ENCODE results near the gene EIF2A. TPM values are rescaled to one million over a fixed set of nuclear protein-coding genes. Genes with fewer than 3 reads are reported as not detected.

Gene EIF2A
- total and polyA plus RNA-seq, 2 experiments from 2014 or later, result 34.5 to 112 TPM

DNA sequence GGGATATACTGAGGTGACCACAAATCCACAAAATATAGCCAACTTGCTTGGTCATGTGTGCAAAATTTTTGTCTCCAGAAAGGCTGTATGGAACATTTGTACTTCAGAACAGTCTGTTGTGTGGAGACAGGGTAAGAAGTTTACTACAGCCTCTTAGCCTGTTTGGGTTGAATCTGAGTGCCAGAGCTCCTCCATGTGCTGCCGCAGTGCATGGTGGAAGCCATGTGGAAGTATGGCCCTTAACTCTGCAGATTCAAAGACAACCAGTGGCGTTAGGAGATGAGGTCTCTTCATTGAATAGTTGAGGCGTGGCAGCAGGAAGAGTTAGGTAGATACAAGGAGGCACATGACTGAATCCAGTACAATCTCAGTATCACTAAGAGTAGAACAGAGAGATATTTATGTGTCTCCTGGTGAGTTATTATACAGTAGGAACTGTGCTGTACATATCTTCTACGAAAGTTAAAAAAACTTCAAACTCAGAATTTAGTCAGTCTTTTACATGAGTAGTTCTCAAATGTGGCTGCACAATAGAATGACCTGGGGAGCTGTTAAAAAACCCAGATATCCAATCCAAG lies 9.4 kb downstream of the EIF2A start:
- no peaks in the 10 kb centered on the region for H3K9me3 ChIP-seq (ENCODE audit: low read depth)
- H3K9me2 ChIP-seq (replicated peaks; ENCODE audit: insufficient read depth), result no peaks in the 10 kb centered on the region
- no peak overlapping the region for H3K27ac ChIP-seq
- H3K36me3 ChIP-seq (replicated peaks; ENCODE audit: insufficient read depth, low read depth), result no peaks in the 10 kb centered on the region
- no peaks in the 10 kb centered on the region for H4K20me1 ChIP-seq (ENCODE audit: insufficient read depth, poor library complexity, severe bottlenecking)
- no peak overlapping the region for H3K4me3 ChIP-seq
- WGBS (ENCODE audit: low lambda C conversion rate, missing lambda C conversion rate), result 97% methylated on average over 4 of the region's 4 CpGs
- no peak overlapping the region for H2AFZ ChIP-seq
- no peaks in the 10 kb centered on the region for H3K27me3 ChIP-seq
- H3K79me2 ChIP-seq, result peaks cover 70% of the 10 kb centered on the region
- no peak for TF ChIP-seq EZH2phosphoT487 (IDR thresholded peaks at IDR 0.05; ENCODE audit: low read depth, severe bottlenecking, unreplicated experiment)
- no peak for TF ChIP-seq EZH2 (IDR thresholded peaks at IDR 0.05; ENCODE audit: borderline replicate concordance)
- H3K4me2 ChIP-seq, result no peak overlapping the region
- DNase-seq (ENCODE audit: low spot score), result no peak
- no peaks in the 10 kb centered on the region for H3K4me1 ChIP-seq (ENCODE audit: insufficient read depth)

DNA sequence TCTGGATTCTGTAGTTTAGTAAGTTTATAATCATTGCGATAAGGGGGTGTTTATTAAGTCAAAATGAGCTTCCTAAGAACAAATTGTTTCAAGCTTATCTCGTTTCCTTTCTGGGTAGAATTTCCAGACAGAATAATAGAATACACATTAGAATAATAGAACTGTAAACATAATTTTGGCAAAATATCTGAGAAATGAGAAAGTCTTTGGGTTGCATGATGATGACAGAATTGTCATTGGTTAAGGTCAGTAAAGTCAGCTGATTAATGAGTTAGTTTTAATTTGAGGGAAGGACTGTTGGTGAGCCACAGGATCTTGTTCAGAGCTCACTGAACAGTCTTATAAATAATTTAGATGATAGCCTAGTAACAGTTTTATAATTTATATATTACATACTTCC lies 10.2 kb downstream of the EIF2A start:
- H3K9me2 ChIP-seq (replicated peaks; ENCODE audit: insufficient read depth), result no peaks in the 10 kb centered on the region
- H3K9me3 ChIP-seq (ENCODE audit: low read depth), result no peaks in the 10 kb centered on the region
- peaks cover 63% of the 10 kb centered on the region for H3K79me2 ChIP-seq
- 94% methylated on average over 2 of the region's 2 CpGs for WGBS (ENCODE audit: low lambda C conversion rate, missing lambda C conversion rate)
- no peaks in the 10 kb centered on the region for H3K4me1 ChIP-seq (ENCODE audit: insufficient read depth)
- no peak overlapping the region for H2AFZ ChIP-seq
- no peaks in the 10 kb centered on the region for H3K36me3 ChIP-seq (replicated peaks; ENCODE audit: insufficient read depth, low read depth)
- TF ChIP-seq, protein P1, sequence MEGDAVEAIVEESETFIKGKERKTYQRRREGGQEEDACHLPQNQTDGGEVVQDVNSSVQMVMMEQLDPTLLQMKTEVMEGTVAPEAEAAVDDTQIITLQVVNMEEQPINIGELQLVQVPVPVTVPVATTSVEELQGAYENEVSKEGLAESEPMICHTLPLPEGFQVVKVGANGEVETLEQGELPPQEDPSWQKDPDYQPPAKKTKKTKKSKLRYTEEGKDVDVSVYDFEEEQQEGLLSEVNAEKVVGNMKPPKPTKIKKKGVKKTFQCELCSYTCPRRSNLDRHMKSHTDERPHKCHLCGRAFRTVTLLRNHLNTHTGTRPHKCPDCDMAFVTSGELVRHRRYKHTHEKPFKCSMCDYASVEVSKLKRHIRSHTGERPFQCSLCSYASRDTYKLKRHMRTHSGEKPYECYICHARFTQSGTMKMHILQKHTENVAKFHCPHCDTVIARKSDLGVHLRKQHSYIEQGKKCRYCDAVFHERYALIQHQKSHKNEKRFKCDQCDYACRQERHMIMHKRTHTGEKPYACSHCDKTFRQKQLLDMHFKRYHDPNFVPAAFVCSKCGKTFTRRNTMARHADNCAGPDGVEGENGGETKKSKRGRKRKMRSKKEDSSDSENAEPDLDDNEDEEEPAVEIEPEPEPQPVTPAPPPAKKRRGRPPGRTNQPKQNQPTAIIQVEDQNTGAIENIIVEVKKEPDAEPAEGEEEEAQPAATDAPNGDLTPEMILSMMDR (IDR thresholded peaks at IDR 0.05; ENCODE audit: poor library complexity), result no peak
- no peak for TF ChIP-seq EZH2 (IDR thresholded peaks at IDR 0.05; ENCODE audit: borderline replicate concordance)
- TF ChIP-seq EZH2phosphoT487 (IDR thresholded peaks at IDR 0.05; ENCODE audit: low read depth, severe bottlenecking, unreplicated experiment), result no peak
- H3K4me3 ChIP-seq, result no peak overlapping the region
- no peak overlapping the region for H3K4me2 ChIP-seq
- no peaks in the 10 kb centered on the region for H4K20me1 ChIP-seq (ENCODE audit: insufficient read depth, poor library complexity, severe bottlenecking)
- no peak for DNase-seq (ENCODE audit: low spot score)
- H3K27me3 ChIP-seq, result no peaks in the 10 kb centered on the region
- no peak overlapping the region for H3K27ac ChIP-seq

DNA sequence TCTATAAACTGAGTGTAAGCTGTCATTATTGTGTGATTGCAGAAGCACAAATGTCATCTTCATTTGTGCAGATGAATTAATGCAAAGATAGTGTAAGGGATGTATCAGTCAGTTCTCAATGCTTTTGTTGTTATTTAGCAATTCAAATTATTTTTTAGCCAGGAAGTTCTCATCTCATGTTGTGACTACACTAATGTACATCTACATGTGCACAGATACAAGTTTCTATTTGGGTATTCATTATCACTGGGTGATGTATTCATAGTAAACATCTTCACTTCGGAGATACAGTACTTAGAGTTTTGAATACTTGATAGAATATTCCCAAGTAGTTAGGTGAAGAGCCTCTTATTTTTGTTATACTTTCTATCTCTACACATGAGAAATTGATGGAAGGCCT lies 11.1 kb downstream of the EIF2A start:
- Histone ChIP-seq H3K9me3 (ENCODE audit: low read depth) (no peaks in the 10 kb centered on the region), H3K4me2 (no peak overlapping the region), H3K27me3 (no peaks in the 10 kb centered on the region), H2AFZ (no peak overlapping the region), H4K20me1 (ENCODE audit: insufficient read depth, poor library complexity, severe bottlenecking) (no peaks in the 10 kb centered on the region), H3K9me2 (replicated peaks; ENCODE audit: insufficient read depth) (no peaks in the 10 kb centered on the region), H3K4me3 (no peak overlapping the region), H3K4me1 (ENCODE audit: insufficient read depth) (no peaks in the 10 kb centered on the region), H3K27ac (no peak overlapping the region), H3K79me2 (peaks cover 55% of the 10 kb centered on the region), H3K36me3 (replicated peaks; ENCODE audit: insufficient read depth, low read depth) (no peaks in the 10 kb centered on the region)
- TF ChIP-seq EZH2phosphoT487 (IDR thresholded peaks at IDR 0.05; ENCODE audit: low read depth, severe bottlenecking, unreplicated experiment), result no peak
- WGBS (ENCODE audit: low lambda C conversion rate, missing lambda C conversion rate), result 100% methylated on average over 1 of the region's 1 CpG
- DNase-seq (ENCODE audit: low spot score), result no peak

DNA sequence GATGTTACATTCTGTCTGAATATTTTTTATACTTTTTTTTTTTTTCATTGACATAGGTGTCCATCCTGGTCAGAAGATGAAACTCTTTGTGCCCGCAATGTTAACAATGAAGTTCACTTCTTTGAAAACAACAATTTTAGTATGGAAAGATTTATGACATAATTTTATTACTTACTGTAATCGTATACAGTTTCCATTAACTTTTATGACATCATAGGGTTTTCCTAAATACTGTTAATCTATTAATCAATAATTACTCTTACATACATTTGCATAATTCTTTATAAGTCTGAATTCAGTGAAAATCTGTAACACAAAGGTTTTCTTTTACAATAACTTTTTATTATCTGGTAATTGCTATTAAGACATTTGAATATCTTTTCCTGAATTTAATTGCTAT lies 17.7 kb downstream of the EIF2A start:
- H3K4me1 ChIP-seq (ENCODE audit: insufficient read depth), result no peaks in the 10 kb centered on the region
- H3K9me3 ChIP-seq (ENCODE audit: low read depth), result no peaks in the 10 kb centered on the region
- peaks cover under 1% of the 10 kb centered on the region for H3K79me2 ChIP-seq
- H3K4me2 ChIP-seq, result no peak overlapping the region
- no peak overlapping the region for H3K27ac ChIP-seq
- no peaks in the 10 kb centered on the region for H3K36me3 ChIP-seq (replicated peaks; ENCODE audit: insufficient read depth, low read depth)
- no peak overlapping the region for H3K4me3 ChIP-seq
- DNase-seq (ENCODE audit: low spot score), result no peak
- no peak overlapping the region for H2AFZ ChIP-seq
- no peaks in the 10 kb centered on the region for H3K27me3 ChIP-seq
- 95% methylated on average over 2 of the region's 2 CpGs for WGBS (ENCODE audit: low lambda C conversion rate, missing lambda C conversion rate)
- H4K20me1 ChIP-seq (ENCODE audit: insufficient read depth, poor library complexity, severe bottlenecking), result no peaks in the 10 kb centered on the region
- TF ChIP-seq EZH2phosphoT487 (IDR thresholded peaks at IDR 0.05; ENCODE audit: low read depth, severe bottlenecking, unreplicated experiment), result no peak
- no peak for TF ChIP-seq EZH2 (IDR thresholded peaks at IDR 0.05; ENCODE audit: borderline replicate concordance)
- TF ChIP-seq, protein P1 (IDR thresholded peaks at IDR 0.05; ENCODE audit: poor library complexity), result no peak
- no peaks in the 10 kb centered on the region for H3K9me2 ChIP-seq (replicated peaks; ENCODE audit: insufficient read depth)

Measured in hepatocyte (in vitro differentiated cells).